Panc1 (cell line): ENCODE results near the gene BICDL2. TPM values are rescaled to one million over a fixed set of nuclear protein-coding genes. Genes with fewer than 3 reads are reported as not detected.

Source experiments
- ATAC-seq: fragments of 200-7000 bp; cut with Tn5 transposase; 2 replicates; pipeline ENCODE4 v1.9.1; 2020; ENCODE audit warnings: mild to moderate bottlenecking, moderate library complexity
- BruUV-seq: library from RNA; stranded (reverse); fragments of 400-500 nt; replicated peaks from 2 replicates; lab custom pipeline; 2021; lab: Mats Ljungman, UMichigan
- CTCF ChIA-PET: fragments of 300-600 bp; sonication (Branson Sonifier 250); formaldehyde crosslinking; loops from one replicate; lab custom pipeline; 2022; ENCODE audit warnings: antibody characterized with exemption; lab: Charles Lee
- POLR2A ChIA-PET: fragments of 300-600 bp; sonication (Branson Sonifier 250); formaldehyde crosslinking; loops from one replicate; lab custom pipeline; 2022; ENCODE audit warnings: antibody characterized with exemption; lab: Charles Lee
- DNase-seq: peaks from one replicate; pipeline ENCODE4 v3.0.0-alpha.2; 2010; ENCODE audit warnings: low read depth, low spot score
- H3K27ac ChIP-seq: 2 replicates; pipeline ENCODE4 v1.5.1; 2011; ENCODE audit warnings: mild to moderate bottlenecking, low read length, inconsistent platforms
- H3K27me3 ChIP-seq: fragments of 200-500 bp; sonication (Bioruptor generic); 2 replicates; pipeline ENCODE4 v1.6.0; 2014; ENCODE audit warnings: low read length, inconsistent platforms; ENCODE audit not compliant: control insufficient read depth, insufficient read depth
- H3K36me3 ChIP-seq: fragments of 200-500 bp; sonication (Bioruptor generic); 2 replicates; pipeline ENCODE4 v1.5.1; 2014; ENCODE audit warnings: inconsistent platforms, mild to moderate bottlenecking, low read length, moderate library complexity; ENCODE audit not compliant: control insufficient read depth, insufficient read depth
- H3K4me1 ChIP-seq: 2 replicates; pipeline ENCODE4 v1.5.1; 2011; ENCODE audit warnings: inconsistent platforms, mild to moderate bottlenecking, low read length, moderate library complexity; ENCODE audit not compliant: control insufficient read depth, insufficient read depth
- H3K4me3 ChIP-seq, 2 experiments: 2 replicates each; pipeline ENCODE4 v1.5.1; 2011 to 2012; ENCODE audit warnings: low read depth in 2 of 2, low read length in 2 of 2, mild to moderate bottlenecking in 2 of 2, inconsistent platforms in 1 of 2, moderate library complexity in 1 of 2
- H3K9me3 ChIP-seq: fragments of 200-500 bp; sonication (Bioruptor generic); 2 replicates; pipeline ENCODE4 v1.5.1; 2014; ENCODE audit warnings: low read depth, mild to moderate bottlenecking, inconsistent platforms, low read length, moderate library complexity; ENCODE audit not compliant: control insufficient read depth, insufficient read depth
- POLR2AphosphoS5 ChIP-seq: IDR thresholded peaks from 2 replicates; pipeline ENCODE4 v1.6.1; 2012; ENCODE audit warnings: mild to moderate bottlenecking, low read depth, low read length, moderate library complexity
- REST ChIP-seq, 2 experiments: IDR thresholded peaks; 2 replicates each; pipeline ENCODE4 v1.6.1; 2011 to 2012; ENCODE audit warnings: low read depth in 2 of 2, control low read depth in 1 of 2, low read length in 1 of 2, mild to moderate bottlenecking in 1 of 2, moderate library complexity in 1 of 2; ENCODE audit not compliant: insufficient read depth in 1 of 2
- SIN3A ChIP-seq: IDR thresholded peaks from 2 replicates; pipeline ENCODE4 v1.6.1; 2012; ENCODE audit warnings: low read depth, mild to moderate bottlenecking, low read length, moderate library complexity, borderline replicate concordance; ENCODE audit not compliant: insufficient read depth
- TCF7L2 ChIP-seq: IDR thresholded peaks from 2 replicates; pipeline ENCODE4 v1.6.1; 2011; ENCODE audit warnings: mild to moderate bottlenecking, low read depth, low read length, inconsistent platforms
- in situ Hi-C: cut with HindIII; loops from 2 replicates; pipeline ENCODE4 v1.10.0; 2016; ENCODE audit warnings: low sequenced_read_pairs, low pct_unique_long_range_greater_than_20kb
- intact Hi-C: fragments of 100-400 bp; cut with micrococcal nuclease; formaldehyde crosslinking; loops from one replicate; pipeline ENCODE4 v1.10.0; 2022; ENCODE audit not compliant: unreplicated experiment
- total RNA-seq: library from RNA; stranded (reverse); gene quantifications from one replicate; pipeline ENCODE4 v1.2.1, GENCODE V29; 2021; ENCODE audit not compliant: unreplicated experiment
- TF ChIP-seq, protein P1 (sequence below): fragments of 450-650 bp; IDR thresholded peaks from 2 replicates; pipeline ENCODE4 v1.5.1; 2017; ENCODE audit warnings: mild to moderate bottlenecking

The BICDL2 gene
- total RNA-seq, 1 experiment from 2014 or later: 0.21 TPM

GRCh38 chr16:3027489-3027795 is 9.3 kb downstream of the BICDL2 start:
- intact Hi-C loops (no loop called here), in situ Hi-C loops (no loop called here)
- Histone ChIP-seq H3K9me3 (no peaks in the 10 kb centered on the region), H3K4me3 (no peak overlapping the region), H3K27me3 (no peaks in the 10 kb centered on the region), H3K27ac (no peak overlapping the region), H3K4me1 (peaks cover 12% of the 10 kb centered on the region), H3K36me3 (no peaks in the 10 kb centered on the region)
- no TSS peak for BruUV-seq
- POLR2A ChIA-PET: interaction anchor here (0.5 to 0.7 kb wide), 4 partner anchors 20 to 1737 kb away, joined by 3 to 10 read pairs (median 7); no protein-coding TSS in a partner anchor
- ATAC-seq (no peak), DNase-seq (no peak)
- CTCF ChIA-PET: interaction anchor here (0.6 to 1.2 kb wide), 5 partner anchors 9 to 107 kb away, joined by 3 to 5 read pairs (median 4); partner anchors contain the start of genes CLDN6 and ZNF213
- no peak for TF ChIP-seq TCF7L2
- TF ChIP-seq REST (IDR thresholded peaks at IDR 0.05; ENCODE audit: insufficient read depth in 1 of 2, low read depth in 2 of 2, low read length in 1 of 2): no peak
- TF ChIP-seq POLR2AphosphoS5: no peak
- TF ChIP-seq, protein P1, sequence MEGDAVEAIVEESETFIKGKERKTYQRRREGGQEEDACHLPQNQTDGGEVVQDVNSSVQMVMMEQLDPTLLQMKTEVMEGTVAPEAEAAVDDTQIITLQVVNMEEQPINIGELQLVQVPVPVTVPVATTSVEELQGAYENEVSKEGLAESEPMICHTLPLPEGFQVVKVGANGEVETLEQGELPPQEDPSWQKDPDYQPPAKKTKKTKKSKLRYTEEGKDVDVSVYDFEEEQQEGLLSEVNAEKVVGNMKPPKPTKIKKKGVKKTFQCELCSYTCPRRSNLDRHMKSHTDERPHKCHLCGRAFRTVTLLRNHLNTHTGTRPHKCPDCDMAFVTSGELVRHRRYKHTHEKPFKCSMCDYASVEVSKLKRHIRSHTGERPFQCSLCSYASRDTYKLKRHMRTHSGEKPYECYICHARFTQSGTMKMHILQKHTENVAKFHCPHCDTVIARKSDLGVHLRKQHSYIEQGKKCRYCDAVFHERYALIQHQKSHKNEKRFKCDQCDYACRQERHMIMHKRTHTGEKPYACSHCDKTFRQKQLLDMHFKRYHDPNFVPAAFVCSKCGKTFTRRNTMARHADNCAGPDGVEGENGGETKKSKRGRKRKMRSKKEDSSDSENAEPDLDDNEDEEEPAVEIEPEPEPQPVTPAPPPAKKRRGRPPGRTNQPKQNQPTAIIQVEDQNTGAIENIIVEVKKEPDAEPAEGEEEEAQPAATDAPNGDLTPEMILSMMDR: no peak
- TF ChIP-seq SIN3A: no peak

GRCh38 chr16:3026609-3027488 is 9.9 kb downstream of the BICDL2 start:
- no TSS peak for BruUV-seq
- TF ChIP-seq, protein P1: no peak
- TF ChIP-seq POLR2AphosphoS5: no peak
- TF ChIP-seq REST (IDR thresholded peaks at IDR 0.05; ENCODE audit: insufficient read depth in 1 of 2, low read depth in 2 of 2, low read length in 1 of 2): no peak
- no peak for TF ChIP-seq SIN3A
- no peak for TF ChIP-seq TCF7L2
- Histone ChIP-seq H3K9me3 (no peaks in the 10 kb centered on the region), H3K27me3 (no peaks in the 10 kb centered on the region), H3K4me3 (no peak overlapping the region), H3K4me1 (peaks cover 17% of the 10 kb centered on the region), H3K27ac (no peak overlapping the region), H3K36me3 (peaks cover 3% of the 10 kb centered on the region)
- CTCF ChIA-PET: interaction anchor here (0.6 kb wide), 1 partner anchor 96 kb away, joined by 3 read pairs; no protein-coding TSS in a partner anchor
- DNase-seq (no peak), ATAC-seq (no peak)
- in situ Hi-C loops (no loop called here), intact Hi-C loops (no loop called here)
- POLR2A ChIA-PET: interaction anchor here (0.5 to 0.7 kb wide), 4 partner anchors 20 to 1738 kb away, joined by 3 to 10 read pairs (median 7); no protein-coding TSS in a partner anchor
